Adrenal gland (tissue), 12 donors: Measurements from ENCODE around the gene HYAL4. TPM values are rescaled to one million over a fixed set of nuclear protein-coding genes. Genes with fewer than 3 reads are reported as not detected.

ENCODE experiments used
- DNase-seq, 7 donors: peaks; one replicate each; pipeline ENCODE4 v3.0.0-alpha.2; 2019 to 2020
- H3K27ac ChIP-seq, 5 donors: fragments of 200-600 bp; sonication (generic) in 4 of 5; 1 replicate in 3 of 5; 2 replicates in 2 of 5; pipeline versions ENCODE4 v1.5.1 to v1.8.0; 2016 to 2020; ENCODE audit warnings: mild to moderate bottlenecking in 1 of 5
- H3K27me3 ChIP-seq: fragments of 200-600 bp; 2 replicates; pipeline ENCODE4 v1.8.0; 2021
- H3K36me3 ChIP-seq, 2 donors: fragments of 200-600 bp; replicated peaks in 1 of 2; 1 replicate in 1 of 2; 2 replicates in 1 of 2; pipeline versions ENCODE4 v1.5.1 to v1.8.0; 2018 to 2022
- H3K4me1 ChIP-seq, 2 donors: fragments of 200-600 bp; replicated peaks in 1 of 2; 1 replicate in 1 of 2; 2 replicates in 1 of 2; pipeline versions ENCODE4 v1.5.1 to v1.8.0; 2018 to 2021
- H3K4me3 ChIP-seq, 4 donors: fragments of 200-600 bp; sonication (generic) in 3 of 4; one replicate each; pipeline ENCODE4 v1.5.1; 2016 to 2018
- H3K9me3 ChIP-seq, 3 donors: fragments of 200-600 bp; sonication (generic) in 1 of 3; replicated peaks in 1 of 3; 1 replicate in 2 of 3; 2 replicates in 1 of 3; pipeline versions ENCODE4 v1.5.1 to v1.8.0; 2016 to 2021
- CTCF ChIP-seq, 6 experiments: fragments of 450-650 bp in 4 of 6; fragments of 200-600 bp in 2 of 6; sonication (generic) in 1 of 6; IDR thresholded peaks; 1 replicate in 5 of 6; 2 replicates in 1 of 6; pipeline versions ENCODE4 v1.5.1 to v1.8.0; 2016 to 2021; ENCODE audit warnings: antibody characterized with exemption in 6 of 6, mild to moderate bottlenecking in 2 of 6, moderate library complexity in 1 of 6
- POLR2A ChIP-seq, 2 donors: fragments of 450-650 bp; IDR thresholded peaks; one replicate each; pipeline ENCODE4 v1.6.1; 2017; ENCODE audit warnings: antibody characterized with exemption in 2 of 2, mild to moderate bottlenecking in 2 of 2, moderate library complexity in 1 of 2
- WGBS, 4 donors: extraction: QIAGEN DNeasy Blood & Tissue Kit in 2 of 4; methylation state at CpG; one replicate each; pipeline versions ENCODE4 v1.1.5 to v1.1.7; 2013 to 2017; 5-methylcytosine and 5-hydroxymethylcytosine counted together
- intact Hi-C, 2 donors: fragments of 100-400 bp; cut with DNase I; formaldehyde crosslinking; loops; one replicate each; pipeline versions ENCODE4 v1.14.1 to v1.15.0; 2022 to 2023
- polyA plus RNA-seq, 3 donors: library from polyadenylated mRNA; stranded (reverse); fragments of 200-250 nt in 2 of 3; fragments of 350-450 nt in 1 of 3; fragmentation: Illumina TruSeq in 1 of 3; extraction: RNeasy Lipid Tissue Mini Kit (QIAGEN cat#74804) in 1 of 3; gene quantifications; one replicate each; pipeline ENCODE4 v1.2.3, GENCODE V29; 2013 to 2014
- total RNA-seq, 9 donors: library from RNA; depleted of rRNA in 4 of 9; stranded (reverse); fragments of >200 nt in 4 of 9; fragments of 120-200 nt in 1 of 9; fragmentation: NEBNext Ultra II Directional in 1 of 9; extraction: Animal tissue kit (Norgen Biotek cat#: 25700) in 1 of 9; gene quantifications; one replicate each; pipeline versions ENCODE4 v1.1.0 to v1.2.4, GENCODE V29; 2013 to 2023
- donor health status: healthy with polysubstance abuse.
- donor health status: Bipolar disorder and iron deficiency.
- donor health status: DM: yes; HTN: yes; CAD: no.
- donor health status: DM: no; HTN: no; CAD: no.
- donor health status: DM: no; HTN: no; CAD: no.
- donor health status: DM: yes; HTN: yes; CAD: no.

Gene HYAL4
- total and polyA plus RNA-seq, 12 donors: 0.17 TPM; not detected in 11

GRCh38 chr7:123923599-123923998, 78.6 kb downstream of the HYAL4 start:
- Histone ChIP-seq H3K4me3 (no peak overlapping the region), H3K9me3 (no peaks in the 10 kb centered on the region), H3K27ac (no peak overlapping the region), H3K36me3 (no peaks in the 10 kb centered on the region), H3K27me3 (no peaks in the 10 kb centered on the region), H3K4me1 (no peaks in the 10 kb centered on the region)
- intact Hi-C loops: no loop called here
- 72 to 86% (median 85%) methylated on average over 4 of the region's 4 CpGs for WGBS, 4 donors
- DNase-seq: no peak
- TF ChIP-seq CTCF (IDR thresholded peaks at IDR 0.05): no peak

- H3K27me3 ChIP-seq: no peaks in the 10 kb centered on the region
- H3K4me3 ChIP-seq: no peak within 1 kb of the TSS
- H3K4me1 ChIP-seq: no peaks in the 10 kb centered on the region
- H3K9me3 ChIP-seq: no peaks in the 10 kb centered on the region
- intact Hi-C loops: no loop called here
- no peak within 1 kb of the TSS for H3K27ac ChIP-seq
- H3K36me3 ChIP-seq: no peaks in the 10 kb centered on the region
- no peak for DNase-seq
- TF ChIP-seq POLR2A (IDR thresholded peaks at IDR 0.05) (no peak), CTCF (IDR thresholded peaks at IDR 0.05) (no peak)
Measured at GRCh38 chr7:123924941-123925340, 80.0 kb downstream of the HYAL4 start, which contains the start of gene SPAM1. TSS of gene SPAM1 (plus strand) at chr7:123925241. CDS start at chr7:123953571, 28,330 bp downstream.

Other genes starting within 250 kb of the HYAL4 start
- gene ASB15, start 243.3 kb upstream of the HYAL4 start, total RNA-seq: not detected
- gene ASB15, start 243.3 kb upstream of the HYAL4 start, polyA plus RNA-seq: not detected
- gene LMOD2, start 189.3 kb upstream of the HYAL4 start, total RNA-seq: under 1 TPM in 2 of 9 donors, not detected in 7; 0.18 to 0.24 TPM
- under 1 TPM in 1 of 3 donors, not detected in 2; 0.16 TPM for gene LMOD2, start 189.3 kb upstream of the HYAL4 start, polyA plus RNA-seq
- gene WASL, start 96.2 kb upstream of the HYAL4 start, total RNA-seq: 10 to 100 TPM; 16.4 to 52.1 (median 34.4) TPM
- gene WASL, start 96.2 kb upstream of the HYAL4 start, polyA plus RNA-seq: 10 to 100 TPM; 12.2 to 44.0 (median 17.9) TPM
- gene SPAM1, start 80.1 kb downstream of the HYAL4 start, total RNA-seq: not detected
- gene SPAM1, start 80.1 kb downstream of the HYAL4 start, polyA plus RNA-seq: not detected
- gene TMEM229A, start 187.9 kb downstream of the HYAL4 start, total RNA-seq: 1 to 10 TPM in 7 of 9 donors, under 1 TPM in 2; 0.32 to 7.2 (median 1.9) TPM
- gene TMEM229A, start 187.9 kb downstream of the HYAL4 start, polyA plus RNA-seq: 1 to 10 TPM in 2 of 3 donors, under 1 TPM in 1; 0.34 to 2.4 (median 1.4) TPM